HepG2 (cell line): ENCODE data around the gene PLCB1. TPM values are rescaled to one million over a fixed set of nuclear protein-coding genes. Genes with fewer than 3 reads are reported as not detected.

Source experiments
- CBFB ChIP-seq: sonication (generic); formaldehyde crosslinking; IDR thresholded peaks from 2 replicates; pipeline ENCODE4 v1.4.0; 2020; ENCODE audit warnings: missing genetic modification reagents
- DR1 ChIP-seq: sonication (generic); formaldehyde crosslinking; IDR thresholded peaks from 2 replicates; pipeline ENCODE4 v1.8.0; 2021; ENCODE audit warnings: mild to moderate bottlenecking, missing genetic modification reagents, inconsistent platforms
- FIP1L1 ChIP-seq: fragments of 200-400 bp; formaldehyde crosslinking; IDR thresholded peaks from 2 replicates; pipeline ENCODE4 v1.6.1; 2018; ENCODE audit warnings: low read depth, mild to moderate bottlenecking, low read length, moderate library complexity, borderline replicate concordance; ENCODE audit not compliant: insufficient read depth
- GATAD1 ChIP-seq: IDR thresholded peaks from 2 replicates; pipeline ENCODE4 v1.6.1; 2016; ENCODE audit warnings: missing genetic modification reagents, missing compliant biosample characterization
- LCORL ChIP-seq, 2 experiments: fragments of 450-650 bp in 1 of 2; sonication (generic) in 1 of 2; formaldehyde crosslinking in 1 of 2; IDR thresholded peaks; 2 replicates each; pipeline versions ENCODE4 v1.5.0 to v1.6.1; 2017 to 2020; ENCODE audit warnings: antibody characterized with exemption in 1 of 2, missing genetic modification reagents in 1 of 2
- MBD4 ChIP-seq: IDR thresholded peaks from 2 replicates; pipeline ENCODE4 v1.6.1; 2012; ENCODE audit warnings: low read length, inconsistent platforms, borderline replicate concordance
- NRL ChIP-seq: sonication (generic); formaldehyde crosslinking; IDR thresholded peaks from 2 replicates; pipeline ENCODE4 v1.5.0; 2020; ENCODE audit warnings: missing genetic modification reagents, mild to moderate bottlenecking, moderate library complexity, borderline replicate concordance
- SAP130 ChIP-seq: IDR thresholded peaks from 2 replicates; pipeline ENCODE4 v1.6.1; 2016; ENCODE audit warnings: low read depth
- SNAPC2 ChIP-seq: sonication (generic); formaldehyde crosslinking; IDR thresholded peaks from 2 replicates; pipeline ENCODE4 v1.8.1; 2022; ENCODE audit warnings: mild to moderate bottlenecking, missing genetic modification reagents
- TEAD2 ChIP-seq: sonication (generic); formaldehyde crosslinking; IDR thresholded peaks from 2 replicates; pipeline ENCODE4 v1.9.0; 2021; ENCODE audit warnings: missing genetic modification reagents
- ZNF263 ChIP-seq: sonication (generic); formaldehyde crosslinking; IDR thresholded peaks from 2 replicates; pipeline ENCODE4 v1.4.0; 2020; ENCODE audit warnings: missing genetic modification reagents
- ZNF354B ChIP-seq: sonication (generic); formaldehyde crosslinking; IDR thresholded peaks from 2 replicates; pipeline ENCODE4 v1.8.0; 2022; ENCODE audit warnings: mild to moderate bottlenecking, missing genetic modification reagents
- ZNF547 ChIP-seq: sonication (generic); formaldehyde crosslinking; IDR thresholded peaks from 2 replicates; pipeline ENCODE4 v1.5.1; 2020; ENCODE audit warnings: mild to moderate bottlenecking, missing genetic modification reagents
- polyA plus RNA-seq, 8 experiments: library from polyadenylated mRNA; depleted of rRNA in 3 of 8; stranded (reverse) in 7 of 8; unstranded in 1 of 8; fragments of >200 nt; fragmentation: Illumina TruSeq in 4 of 8; extraction: Trizol in 4 of 8; gene quantifications; 2 replicates each; pipeline versions ENCODE4 v1.2.1 to v1.2.3, GENCODE V29; 2011 to 2016; ENCODE audit warnings: low read depth in 4 of 8, missing spikeins in 1 of 8, mixed read lengths in 1 of 8; ENCODE audit not compliant: insufficient read depth in 1 of 8
- total RNA-seq, 5 experiments: library from RNA; depleted of rRNA; stranded (reverse); fragments of >200 nt; fragmentation: Illumina TruSeq; extraction: Trizol; gene quantifications; 2 replicates each; pipeline ENCODE4 v1.2.3, GENCODE V29; 2016; ENCODE audit warnings: low read depth in 1 of 5
- TF ChIP-seq, protein P1 (sequence below): sonication (generic); formaldehyde crosslinking; IDR thresholded peaks from 2 replicates; pipeline ENCODE4 v1.5.1; 2020; ENCODE audit warnings: mild to moderate bottlenecking, missing genetic modification reagents, moderate library complexity
- TF ChIP-seq, protein P2 (sequence below): sonication (generic); formaldehyde crosslinking; IDR thresholded peaks from 2 replicates; pipeline ENCODE4 v1.8.0; 2022; ENCODE audit warnings: mild to moderate bottlenecking, missing genetic modification reagents; ENCODE audit not compliant: insufficient replicate concordance
- TF ChIP-seq, protein P3 (sequence below): IDR thresholded peaks from 2 replicates; pipeline ENCODE4 v1.6.1; 2016
- TF ChIP-seq, protein P4 (sequence below): IDR thresholded peaks from 2 replicates; pipeline ENCODE4 v1.6.1; 2016; ENCODE audit warnings: missing compliant biosample characterization, missing genetic modification reagents, borderline replicate concordance
- TF ChIP-seq, protein P5 (sequence below): sonication (generic); formaldehyde crosslinking; IDR thresholded peaks from 2 replicates; pipeline ENCODE4 v1.5.0; 2020; ENCODE audit warnings: missing genetic modification reagents
- TF ChIP-seq, protein P6 (sequence below): sonication (generic); formaldehyde crosslinking; IDR thresholded peaks from 2 replicates; pipeline ENCODE4 v1.5.1; 2020; ENCODE audit warnings: mild to moderate bottlenecking, moderate library complexity, missing genetic modification reagents
- TF ChIP-seq, protein P7 (sequence below): IDR thresholded peaks from 2 replicates; pipeline ENCODE4 v1.6.1; 2016; ENCODE audit warnings: mild to moderate bottlenecking

PLCB1 gene
- total and polyA plus RNA-seq, 2 of the 13 experiments (the other 11 are each of a cell fraction or from before 2014, with no cell fraction given), result 42.4 to 55.9 TPM

DNA sequence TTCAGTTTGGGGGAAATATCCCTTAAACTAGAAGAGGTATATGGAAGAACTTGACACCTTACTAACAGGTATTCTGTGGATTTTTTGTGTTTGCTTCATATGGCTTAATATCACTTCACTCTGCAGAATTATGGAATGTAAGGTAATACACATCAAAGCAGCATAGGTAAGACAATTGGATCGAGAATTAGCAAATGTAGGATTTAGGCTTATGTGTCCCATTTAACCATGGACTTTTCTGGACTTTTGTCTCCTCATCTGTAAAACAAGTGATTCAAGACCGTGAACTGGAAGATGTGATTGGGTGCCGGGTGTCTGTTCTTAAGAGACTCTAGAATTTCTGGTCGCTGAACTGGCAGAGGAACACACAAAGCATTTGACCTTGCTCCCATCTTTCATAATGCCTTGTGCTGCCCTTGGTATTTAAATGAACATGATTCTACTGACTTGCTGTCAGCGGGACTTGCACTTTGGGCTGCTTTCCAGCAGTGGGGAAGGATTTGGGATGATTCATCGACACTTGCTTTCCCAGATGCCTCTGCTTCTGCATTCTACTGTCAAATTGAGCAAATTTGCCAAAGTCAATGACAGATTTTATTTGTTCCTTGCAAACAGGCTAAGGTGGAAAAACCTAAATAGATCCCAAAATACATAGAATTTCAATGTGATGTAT, 199.8 kb downstream of the PLCB1 start (continued):
- TF ChIP-seq, protein P1, sequence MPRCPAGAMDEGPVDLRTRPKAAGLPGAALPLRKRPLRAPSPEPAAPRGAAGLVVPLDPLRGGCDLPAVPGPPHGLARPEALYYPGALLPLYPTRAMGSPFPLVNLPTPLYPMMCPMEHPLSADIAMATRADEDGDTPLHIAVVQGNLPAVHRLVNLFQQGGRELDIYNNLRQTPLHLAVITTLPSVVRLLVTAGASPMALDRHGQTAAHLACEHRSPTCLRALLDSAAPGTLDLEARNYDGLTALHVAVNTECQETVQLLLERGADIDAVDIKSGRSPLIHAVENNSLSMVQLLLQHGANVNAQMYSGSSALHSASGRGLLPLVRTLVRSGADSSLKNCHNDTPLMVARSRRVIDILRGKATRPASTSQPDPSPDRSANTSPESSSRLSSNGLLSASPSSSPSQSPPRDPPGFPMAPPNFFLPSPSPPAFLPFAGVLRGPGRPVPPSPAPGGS (CRISPR knock-in tag), result 0 out of 2 replicates have a peak, but pooled peaks have one; percentile 43
- TF ChIP-seq, protein P2, sequence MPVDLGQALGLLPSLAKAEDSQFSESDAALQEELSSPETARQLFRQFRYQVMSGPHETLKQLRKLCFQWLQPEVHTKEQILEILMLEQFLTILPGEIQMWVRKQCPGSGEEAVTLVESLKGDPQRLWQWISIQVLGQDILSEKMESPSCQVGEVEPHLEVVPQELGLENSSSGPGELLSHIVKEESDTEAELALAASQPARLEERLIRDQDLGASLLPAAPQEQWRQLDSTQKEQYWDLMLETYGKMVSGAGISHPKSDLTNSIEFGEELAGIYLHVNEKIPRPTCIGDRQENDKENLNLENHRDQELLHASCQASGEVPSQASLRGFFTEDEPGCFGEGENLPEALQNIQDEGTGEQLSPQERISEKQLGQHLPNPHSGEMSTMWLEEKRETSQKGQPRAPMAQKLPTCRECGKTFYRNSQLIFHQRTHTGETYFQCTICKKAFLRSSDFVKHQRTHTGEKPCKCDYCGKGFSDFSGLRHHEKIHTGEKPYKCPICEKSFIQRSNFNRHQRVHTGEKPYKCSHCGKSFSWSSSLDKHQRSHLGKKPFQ (CRISPR knock-in tag), result peak; percentile 48
- TF ChIP-seq SAP130 (CRISPR knock-in tag) (peak; percentile 70), SNAPC2 (0 out of 2 replicates have a peak, but pooled peaks have one; percentile 40), GATAD1 (CRISPR knock-in tag) (peak; percentile 49), ZNF354B (no peak), LCORL (IDR thresholded peaks at IDR 0.05) (peak; percentile 73; the same call in 1 of the 2 replicates), LCORL (CRISPR knock-in tag; IDR thresholded peaks at IDR 0.05) (peak; percentile 84), CBFB (CRISPR knock-in tag) (peak; percentile 40; the same call in 1 of the 2 replicates), DR1 (CRISPR knock-in tag) (no peak), TEAD2 (no peak), MBD4 (no peak), FIP1L1 (no peak), NRL (CRISPR knock-in tag) (no peak), ZNF263 (CRISPR knock-in tag) (no peak), ZNF547 (CRISPR knock-in tag) (no peak)
- TF ChIP-seq, protein P3, sequence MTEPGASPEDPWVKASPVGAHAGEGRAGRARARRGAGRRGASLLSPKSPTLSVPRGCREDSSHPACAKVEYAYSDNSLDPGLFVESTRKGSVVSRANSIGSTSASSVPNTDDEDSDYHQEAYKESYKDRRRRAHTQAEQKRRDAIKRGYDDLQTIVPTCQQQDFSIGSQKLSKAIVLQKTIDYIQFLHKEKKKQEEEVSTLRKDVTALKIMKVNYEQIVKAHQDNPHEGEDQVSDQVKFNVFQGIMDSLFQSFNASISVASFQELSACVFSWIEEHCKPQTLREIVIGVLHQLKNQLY (CRISPR knock-in tag), result 0 out of 2 replicates have a peak, but pooled peaks have one; percentile 22
- TF ChIP-seq, protein P4, sequence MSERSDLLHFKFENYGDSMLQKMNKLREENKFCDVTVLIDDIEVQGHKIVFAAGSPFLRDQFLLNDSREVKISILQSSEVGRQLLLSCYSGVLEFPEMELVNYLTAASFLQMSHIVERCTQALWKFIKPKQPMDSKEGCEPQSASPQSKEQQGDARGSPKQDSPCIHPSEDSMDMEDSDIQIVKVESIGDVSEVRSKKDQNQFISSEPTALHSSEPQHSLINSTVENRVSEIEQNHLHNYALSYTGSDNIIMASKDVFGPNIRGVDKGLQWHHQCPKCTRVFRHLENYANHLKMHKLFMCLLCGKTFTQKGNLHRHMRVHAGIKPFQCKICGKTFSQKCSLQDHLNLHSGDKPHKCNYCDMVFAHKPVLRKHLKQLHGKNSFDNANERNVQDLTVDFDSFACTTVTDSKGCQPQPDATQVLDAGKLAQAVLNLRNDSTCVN (CRISPR knock-in tag), result peak; percentile 83; the same call in 1 of the 2 replicates
- TF ChIP-seq, protein P5, sequence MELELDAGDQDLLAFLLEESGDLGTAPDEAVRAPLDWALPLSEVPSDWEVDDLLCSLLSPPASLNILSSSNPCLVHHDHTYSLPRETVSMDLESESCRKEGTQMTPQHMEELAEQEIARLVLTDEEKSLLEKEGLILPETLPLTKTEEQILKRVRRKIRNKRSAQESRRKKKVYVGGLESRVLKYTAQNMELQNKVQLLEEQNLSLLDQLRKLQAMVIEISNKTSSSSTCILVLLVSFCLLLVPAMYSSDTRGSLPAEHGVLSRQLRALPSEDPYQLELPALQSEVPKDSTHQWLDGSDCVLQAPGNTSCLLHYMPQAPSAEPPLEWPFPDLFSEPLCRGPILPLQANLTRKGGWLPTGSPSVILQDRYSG (CRISPR knock-in tag), result 0 out of 2 replicates have a peak, but pooled peaks have one; percentile 43
- TF ChIP-seq, protein P6, sequence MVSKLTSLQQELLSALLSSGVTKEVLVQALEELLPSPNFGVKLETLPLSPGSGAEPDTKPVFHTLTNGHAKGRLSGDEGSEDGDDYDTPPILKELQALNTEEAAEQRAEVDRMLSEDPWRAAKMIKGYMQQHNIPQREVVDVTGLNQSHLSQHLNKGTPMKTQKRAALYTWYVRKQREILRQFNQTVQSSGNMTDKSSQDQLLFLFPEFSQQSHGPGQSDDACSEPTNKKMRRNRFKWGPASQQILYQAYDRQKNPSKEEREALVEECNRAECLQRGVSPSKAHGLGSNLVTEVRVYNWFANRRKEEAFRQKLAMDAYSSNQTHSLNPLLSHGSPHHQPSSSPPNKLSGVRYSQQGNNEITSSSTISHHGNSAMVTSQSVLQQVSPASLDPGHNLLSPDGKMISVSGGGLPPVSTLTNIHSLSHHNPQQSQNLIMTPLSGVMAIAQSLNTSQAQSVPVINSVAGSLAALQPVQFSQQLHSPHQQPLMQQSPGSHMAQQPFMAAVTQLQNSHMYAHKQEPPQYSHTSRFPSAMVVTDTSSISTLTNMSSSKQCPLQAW (CRISPR knock-in tag), result 0 out of 2 replicates have a peak, but pooled peaks have one; percentile 31
- TF ChIP-seq, protein P7, sequence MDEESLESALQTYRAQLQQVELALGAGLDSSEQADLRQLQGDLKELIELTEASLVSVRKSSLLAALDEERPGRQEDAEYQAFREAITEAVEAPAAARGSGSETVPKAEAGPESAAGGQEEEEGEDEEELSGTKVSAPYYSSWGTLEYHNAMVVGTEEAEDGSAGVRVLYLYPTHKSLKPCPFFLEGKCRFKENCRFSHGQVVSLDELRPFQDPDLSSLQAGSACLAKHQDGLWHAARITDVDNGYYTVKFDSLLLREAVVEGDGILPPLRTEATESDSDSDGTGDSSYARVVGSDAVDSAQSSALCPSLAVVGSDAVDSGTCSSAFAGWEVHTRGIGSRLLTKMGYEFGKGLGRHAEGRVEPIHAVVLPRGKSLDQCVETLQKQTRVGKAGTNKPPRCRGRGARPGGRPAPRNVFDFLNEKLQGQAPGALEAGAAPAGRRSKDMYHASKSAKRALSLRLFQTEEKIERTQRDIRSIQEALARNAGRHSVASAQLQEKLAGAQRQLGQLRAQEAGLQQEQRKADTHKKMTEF (CRISPR knock-in tag), result 0 out of 2 replicates have a peak, but pooled peaks have one; percentile 15
